ENCODE data around the gene CILP2. TPM values are rescaled to one million over a fixed set of nuclear protein-coding genes. Genes with fewer than 3 reads are reported as not detected.

CILP2 gene
- total RNA-seq, 1 donor from 2014 or later, result 11.0 TPM

DNA sequence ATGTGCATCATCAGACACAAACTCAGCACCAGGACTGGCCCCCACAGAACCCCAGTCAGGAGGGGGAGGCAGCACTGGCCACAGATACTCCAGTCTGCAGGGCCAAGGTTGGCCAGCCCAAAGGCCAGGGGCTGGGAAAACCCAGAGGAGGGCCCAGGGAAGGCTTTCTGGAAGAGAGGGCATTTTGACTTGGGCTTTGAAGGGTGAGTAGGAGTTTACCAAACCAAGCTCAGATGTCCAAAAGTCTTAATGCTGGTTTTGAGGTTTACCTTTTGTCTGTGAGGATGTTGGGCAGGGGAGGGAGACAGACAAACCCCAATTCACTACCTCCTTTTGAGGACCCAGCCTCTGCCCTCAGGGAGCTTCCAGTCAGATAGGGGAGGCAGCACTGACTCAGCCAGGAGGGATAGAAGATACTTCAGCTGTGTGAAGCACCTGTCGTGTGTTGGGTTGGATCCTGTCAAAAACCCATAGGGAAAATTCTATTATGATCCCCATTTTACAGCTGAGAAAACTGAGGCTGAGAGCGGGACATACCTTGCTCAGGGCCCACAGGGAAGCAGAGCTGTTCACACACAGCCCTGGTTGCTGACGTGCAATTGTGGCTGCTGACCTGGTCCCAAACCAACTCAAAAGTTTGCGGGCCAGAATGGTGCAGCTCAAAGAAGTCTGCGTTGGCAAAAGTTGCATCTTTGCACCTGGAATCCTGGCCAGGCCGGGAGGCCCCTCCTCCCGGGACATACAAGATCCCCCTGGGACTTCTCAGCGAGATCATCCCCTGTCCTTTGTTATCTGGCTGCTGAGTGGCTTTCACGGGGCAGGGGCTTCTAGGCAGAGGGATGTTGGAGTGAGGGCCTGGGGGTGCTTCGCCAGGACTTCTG lies 13.1 kb downstream of the CILP2 start:
- peaks cover 27 to 47% (median 33%) of the 10 kb centered on the region in 3 donors for H3K27me3 ChIP-seq (ENCODE audit: control insufficient read depth in 3 of 3, insufficient read depth in 3 of 3, low read length in 3 of 3)
- no peak overlapping the region for H3K9ac ChIP-seq (ENCODE audit: low read depth in 1 of 3, low read length in 3 of 3)
- H3K4me1 ChIP-seq (ENCODE audit: control insufficient read depth in 3 of 3, insufficient read depth in 3 of 3, low read length in 3 of 3), result no peaks in the 10 kb centered on the region
- H3K4me3 ChIP-seq (ENCODE audit: low read length in 3 of 3), result no peak overlapping the region
- no peaks in the 10 kb centered on the region for H3K36me3 ChIP-seq (ENCODE audit: control insufficient read depth in 3 of 3, insufficient read depth in 3 of 3, low read length in 3 of 3)
- H3K27ac ChIP-seq (ENCODE audit: low read depth, low read length), result no peak overlapping the region
- no peaks in the 10 kb centered on the region for H3K9me3 ChIP-seq (ENCODE audit: control insufficient read depth in 3 of 3, low read length in 3 of 3)

DNA sequence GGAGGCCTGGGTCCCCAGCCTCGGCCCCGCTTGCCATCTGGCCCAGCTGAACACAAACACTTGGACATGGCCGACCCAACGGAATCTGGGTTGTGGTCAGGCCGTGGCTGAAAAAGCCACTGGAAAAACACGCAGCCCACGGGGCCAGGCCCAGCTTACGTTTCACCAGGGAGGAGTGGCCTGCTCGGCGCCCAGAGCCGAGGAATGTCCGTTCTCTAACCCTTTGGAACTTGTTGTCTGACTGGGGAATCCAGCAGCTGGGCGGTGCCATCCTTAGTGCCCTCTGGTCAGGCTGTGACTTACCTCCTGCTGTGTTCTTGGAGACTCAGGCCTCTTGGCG lies 13.8 kb downstream of the CILP2 start:
- H3K4me3 ChIP-seq (ENCODE audit: low read length in 3 of 3), result no peak overlapping the region
- H3K27ac ChIP-seq (ENCODE audit: low read depth, low read length), result no peak overlapping the region
- no peaks in the 10 kb centered on the region for H3K4me1 ChIP-seq (ENCODE audit: control insufficient read depth in 3 of 3, insufficient read depth in 3 of 3, low read length in 3 of 3)
- no peaks in the 10 kb centered on the region for H3K36me3 ChIP-seq (ENCODE audit: control insufficient read depth in 3 of 3, insufficient read depth in 3 of 3, low read length in 3 of 3)
- no peaks in the 10 kb centered on the region for H3K9me3 ChIP-seq (ENCODE audit: control insufficient read depth in 3 of 3, low read length in 3 of 3)
- peaks cover 27 to 46% (median 28%) of the 10 kb centered on the region in 3 donors for H3K27me3 ChIP-seq (ENCODE audit: control insufficient read depth in 3 of 3, insufficient read depth in 3 of 3, low read length in 3 of 3)
- H3K9ac ChIP-seq (ENCODE audit: low read depth in 1 of 3, low read length in 3 of 3), result no peak overlapping the region

DNA sequence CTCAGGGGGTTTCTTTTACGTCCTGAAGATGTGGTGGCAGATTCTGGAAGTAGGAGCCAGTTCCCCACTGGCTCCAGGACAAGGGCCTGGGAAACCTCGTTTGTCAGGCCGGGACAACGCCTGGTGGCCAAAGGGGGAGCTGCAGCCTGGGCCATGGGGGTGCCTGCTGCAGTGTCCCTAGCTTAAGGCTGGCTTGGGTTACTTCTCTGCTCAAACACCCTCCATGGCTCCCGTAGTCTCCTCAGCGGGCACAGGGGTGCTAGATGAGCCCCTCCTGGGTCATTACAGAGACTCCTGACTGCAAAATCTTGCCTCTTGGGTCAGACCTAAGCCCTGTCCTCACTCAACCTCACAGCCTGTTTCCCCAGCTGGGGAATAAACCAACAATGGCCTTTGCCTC lies 14.7 kb downstream of the CILP2 start:
- H3K9me3 ChIP-seq (ENCODE audit: control insufficient read depth in 3 of 3, low read length in 3 of 3), result no peaks in the 10 kb centered on the region
- no peak overlapping the region for H3K9ac ChIP-seq (ENCODE audit: low read depth in 1 of 3, low read length in 3 of 3)
- H3K27me3 ChIP-seq (ENCODE audit: control insufficient read depth in 3 of 3, insufficient read depth in 3 of 3, low read length in 3 of 3), result peaks cover 18 to 37% (median 19%) of the 10 kb centered on the region in 3 donors
- H3K27ac ChIP-seq (ENCODE audit: low read depth, low read length), result no peak overlapping the region
- H3K4me1 ChIP-seq (ENCODE audit: control insufficient read depth in 3 of 3, insufficient read depth in 3 of 3, low read length in 3 of 3), result no peaks in the 10 kb centered on the region
- H3K36me3 ChIP-seq (ENCODE audit: control insufficient read depth in 3 of 3, insufficient read depth in 3 of 3, low read length in 3 of 3), result no peaks in the 10 kb centered on the region
- no peak overlapping the region for H3K4me3 ChIP-seq (ENCODE audit: low read length in 3 of 3)

DNA sequence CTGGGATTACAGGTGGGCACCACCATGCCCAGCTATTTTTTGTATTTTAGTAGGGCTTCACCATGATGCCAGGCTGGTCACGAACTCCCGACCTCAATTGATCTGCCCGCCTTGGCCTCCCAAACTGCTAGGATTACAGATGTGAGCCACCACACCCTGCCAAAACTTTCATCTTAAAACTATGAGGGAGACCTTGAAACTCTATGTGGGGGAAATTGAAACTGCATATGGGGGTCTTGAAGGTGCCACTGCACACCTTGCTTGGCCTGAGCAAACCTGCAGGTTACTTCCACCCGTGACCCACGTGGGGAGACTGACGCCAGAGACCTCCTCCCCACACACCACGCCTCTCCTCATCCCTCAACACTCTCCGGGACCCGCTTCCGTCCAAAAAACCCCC lies 15.6 kb downstream of the CILP2 start:
- no peaks in the 10 kb centered on the region for H3K36me3 ChIP-seq (ENCODE audit: control insufficient read depth in 3 of 3, insufficient read depth in 3 of 3, low read length in 3 of 3)
- no peaks in the 10 kb centered on the region for H3K4me1 ChIP-seq (ENCODE audit: control insufficient read depth in 3 of 3, insufficient read depth in 3 of 3, low read length in 3 of 3)
- no peak overlapping the region for H3K27ac ChIP-seq (ENCODE audit: low read depth, low read length)
- H3K27me3 ChIP-seq (ENCODE audit: control insufficient read depth in 3 of 3, insufficient read depth in 3 of 3, low read length in 3 of 3), result peaks cover 14 to 30% (median 19%) of the 10 kb centered on the region in 3 donors
- no peak overlapping the region for H3K4me3 ChIP-seq (ENCODE audit: low read length in 3 of 3)
- H3K9me3 ChIP-seq (ENCODE audit: control insufficient read depth in 3 of 3, low read length in 3 of 3), result no peaks in the 10 kb centered on the region
- H3K9ac ChIP-seq (ENCODE audit: low read depth in 1 of 3, low read length in 3 of 3), result no peak overlapping the region

DNA sequence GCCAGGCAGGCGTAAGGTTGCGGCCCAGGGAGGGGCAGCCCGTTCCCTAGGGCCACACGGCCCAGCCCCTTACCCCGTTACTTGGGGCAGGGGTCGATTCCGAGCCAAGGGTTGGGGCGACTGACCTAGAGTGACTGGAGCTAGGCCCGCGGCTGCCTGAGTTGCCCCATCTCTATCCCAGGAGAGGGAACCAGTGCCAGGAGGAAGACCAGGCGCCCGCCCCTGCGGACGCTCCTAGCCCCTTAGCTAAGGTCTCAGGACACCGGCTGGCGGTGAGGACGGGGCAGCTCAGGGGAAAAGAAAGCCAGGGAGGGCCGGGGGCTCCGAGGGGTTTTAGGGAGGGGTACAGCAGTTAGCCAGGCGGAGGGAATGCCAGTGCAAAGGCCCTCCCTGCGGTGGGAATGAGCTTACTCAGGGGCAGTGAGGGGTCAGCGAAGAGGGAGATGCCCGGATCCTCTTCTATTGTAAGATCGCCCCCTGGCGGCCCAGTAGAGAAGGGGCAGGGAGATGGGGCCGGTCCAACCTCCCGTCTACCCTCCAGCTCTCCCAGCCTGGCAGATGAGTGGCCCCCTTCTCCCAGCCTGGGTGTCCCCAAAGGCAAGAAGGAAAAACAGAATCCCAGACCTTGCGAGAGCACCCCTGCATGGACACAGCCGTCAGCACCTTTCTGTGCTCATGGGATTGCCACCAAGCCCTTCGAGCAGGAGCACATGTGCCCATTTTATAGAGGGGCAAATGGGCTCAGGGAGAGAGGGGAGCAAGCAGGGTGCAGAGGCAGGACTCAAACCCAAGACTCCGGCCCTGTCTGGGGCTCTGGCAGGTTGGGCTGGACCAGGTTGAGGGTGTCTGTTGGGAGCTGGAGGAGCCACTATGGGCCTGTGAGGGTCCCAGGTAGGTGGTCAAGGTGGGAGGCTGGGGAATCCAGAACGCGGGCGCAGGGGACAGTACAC lies 16.3 kb downstream of the CILP2 start:
- Histone ChIP-seq H3K36me3 (ENCODE audit: control insufficient read depth in 3 of 3, insufficient read depth in 3 of 3, low read length in 3 of 3) (no peaks in the 10 kb centered on the region), H3K4me1 (ENCODE audit: control insufficient read depth in 3 of 3, insufficient read depth in 3 of 3, low read length in 3 of 3) (no peaks in the 10 kb centered on the region), H3K27me3 (ENCODE audit: control insufficient read depth in 3 of 3, insufficient read depth in 3 of 3, low read length in 3 of 3) (peaks cover 9 to 23% (median 12%) of the 10 kb centered on the region in 3 donors), H3K4me3 (ENCODE audit: low read length in 3 of 3) (no peak overlapping the region), H3K9ac (ENCODE audit: low read depth in 1 of 3, low read length in 3 of 3) (no peak overlapping the region), H3K9me3 (ENCODE audit: control insufficient read depth in 3 of 3, low read length in 3 of 3) (no peaks in the 10 kb centered on the region), H3K27ac (ENCODE audit: low read depth, low read length) (no peak overlapping the region)

DNA sequence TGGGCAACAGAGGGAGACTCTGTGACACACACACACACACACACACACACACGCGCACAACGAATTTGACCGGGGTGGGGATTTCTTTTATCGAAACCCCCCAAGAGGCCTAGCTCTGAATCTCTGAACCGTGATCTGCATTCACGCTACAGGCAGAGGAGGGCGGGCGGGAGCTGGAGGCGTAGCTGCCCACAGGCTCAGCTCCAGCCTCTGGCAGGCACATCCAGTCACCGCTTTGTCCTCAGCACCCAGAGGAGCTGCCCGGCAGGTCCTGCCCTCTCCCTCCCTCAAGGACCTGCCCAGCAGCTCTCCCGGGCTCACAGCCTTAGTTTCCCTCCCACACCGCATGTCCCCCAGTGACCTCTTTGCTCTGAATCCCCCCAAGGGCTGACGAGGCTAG lies 20.0 kb downstream of the CILP2 start:
- Histone ChIP-seq H3K9ac (ENCODE audit: low read depth in 1 of 3, low read length in 3 of 3) (no peak overlapping the region), H3K27me3 (ENCODE audit: control insufficient read depth in 3 of 3, insufficient read depth in 3 of 3, low read length in 3 of 3) (peaks cover 0 to 10% (median 2%) of the 10 kb centered on the region in 3 donors), H3K36me3 (ENCODE audit: control insufficient read depth in 3 of 3, insufficient read depth in 3 of 3, low read length in 3 of 3) (no peaks in the 10 kb centered on the region), H3K4me3 (ENCODE audit: low read length in 3 of 3) (no peak overlapping the region), H3K27ac (ENCODE audit: low read depth, low read length) (no peak overlapping the region), H3K4me1 (ENCODE audit: control insufficient read depth in 3 of 3, insufficient read depth in 3 of 3, low read length in 3 of 3) (no peaks in the 10 kb centered on the region), H3K9me3 (ENCODE audit: control insufficient read depth in 3 of 3, low read length in 3 of 3) (no peaks in the 10 kb centered on the region)

DNA sequence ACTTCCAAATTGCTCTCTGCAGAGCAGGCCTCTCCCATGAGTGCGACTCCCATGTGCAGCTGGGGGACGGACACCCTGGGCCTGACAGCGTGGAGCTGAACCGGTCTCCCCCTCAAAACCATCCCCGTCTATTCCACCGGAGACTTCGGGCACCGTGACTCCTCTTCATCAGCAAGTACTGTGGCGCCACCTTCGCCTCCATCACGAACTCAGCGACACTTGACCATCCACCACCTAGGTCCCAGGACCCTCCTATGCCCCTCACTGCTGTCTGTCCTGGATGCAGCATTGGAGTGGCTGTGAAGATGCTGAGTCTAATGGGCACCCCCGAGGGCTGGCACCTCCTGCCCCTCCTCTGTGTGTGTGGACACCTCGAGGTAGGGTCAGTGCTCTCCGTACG lies 20.6 kb downstream of the CILP2 start:
- H3K27ac ChIP-seq (ENCODE audit: low read depth, low read length), result no peak overlapping the region
- H3K4me3 ChIP-seq (ENCODE audit: low read length in 3 of 3), result no peak overlapping the region
- no peaks in the 10 kb centered on the region for H3K4me1 ChIP-seq (ENCODE audit: control insufficient read depth in 3 of 3, insufficient read depth in 3 of 3, low read length in 3 of 3)
- no peaks in the 10 kb centered on the region for H3K36me3 ChIP-seq (ENCODE audit: control insufficient read depth in 3 of 3, insufficient read depth in 3 of 3, low read length in 3 of 3)
- H3K9ac ChIP-seq (ENCODE audit: low read depth in 1 of 3, low read length in 3 of 3), result no peak overlapping the region
- no peaks in the 10 kb centered on the region for H3K9me3 ChIP-seq (ENCODE audit: control insufficient read depth in 3 of 3, low read length in 3 of 3)
- peaks cover 0 to 10% (median 2%) of the 10 kb centered on the region in 3 donors for H3K27me3 ChIP-seq (ENCODE audit: control insufficient read depth in 3 of 3, insufficient read depth in 3 of 3, low read length in 3 of 3)

DNA sequence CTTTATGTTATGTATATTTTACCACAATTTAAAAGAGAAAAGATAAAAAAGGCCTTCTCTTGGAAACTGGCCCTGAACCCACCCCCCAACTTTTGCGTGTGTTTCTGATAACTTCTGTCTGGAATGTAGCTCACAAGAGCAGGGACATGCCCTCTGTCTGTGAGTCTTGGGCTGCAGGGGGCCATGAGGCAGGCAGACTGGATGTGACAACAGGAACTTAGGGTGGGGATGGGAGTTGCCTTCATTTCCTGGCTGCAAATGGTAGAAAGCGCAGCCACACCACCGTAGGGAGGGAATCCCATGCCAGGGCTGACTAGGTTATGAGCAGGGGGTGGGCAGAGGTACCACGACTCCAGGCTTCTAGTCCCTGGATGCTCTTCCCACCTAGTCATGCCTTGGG lies 21.9 kb downstream of the CILP2 start:
- Histone ChIP-seq H3K4me3 (ENCODE audit: low read length in 3 of 3) (no peak overlapping the region), H3K27ac (ENCODE audit: low read depth, low read length) (no peak overlapping the region), H3K4me1 (ENCODE audit: control insufficient read depth in 3 of 3, insufficient read depth in 3 of 3, low read length in 3 of 3) (no peaks in the 10 kb centered on the region), H3K9me3 (ENCODE audit: control insufficient read depth in 3 of 3, low read length in 3 of 3) (no peaks in the 10 kb centered on the region), H3K36me3 (ENCODE audit: control insufficient read depth in 3 of 3, insufficient read depth in 3 of 3, low read length in 3 of 3) (no peaks in the 10 kb centered on the region), H3K9ac (ENCODE audit: low read depth in 1 of 3, low read length in 3 of 3) (no peak overlapping the region), H3K27me3 (ENCODE audit: control insufficient read depth in 3 of 3, insufficient read depth in 3 of 3, low read length in 3 of 3) (peaks cover 0 to 5% (median 0%) of the 10 kb centered on the region in 3 donors)

DNA sequence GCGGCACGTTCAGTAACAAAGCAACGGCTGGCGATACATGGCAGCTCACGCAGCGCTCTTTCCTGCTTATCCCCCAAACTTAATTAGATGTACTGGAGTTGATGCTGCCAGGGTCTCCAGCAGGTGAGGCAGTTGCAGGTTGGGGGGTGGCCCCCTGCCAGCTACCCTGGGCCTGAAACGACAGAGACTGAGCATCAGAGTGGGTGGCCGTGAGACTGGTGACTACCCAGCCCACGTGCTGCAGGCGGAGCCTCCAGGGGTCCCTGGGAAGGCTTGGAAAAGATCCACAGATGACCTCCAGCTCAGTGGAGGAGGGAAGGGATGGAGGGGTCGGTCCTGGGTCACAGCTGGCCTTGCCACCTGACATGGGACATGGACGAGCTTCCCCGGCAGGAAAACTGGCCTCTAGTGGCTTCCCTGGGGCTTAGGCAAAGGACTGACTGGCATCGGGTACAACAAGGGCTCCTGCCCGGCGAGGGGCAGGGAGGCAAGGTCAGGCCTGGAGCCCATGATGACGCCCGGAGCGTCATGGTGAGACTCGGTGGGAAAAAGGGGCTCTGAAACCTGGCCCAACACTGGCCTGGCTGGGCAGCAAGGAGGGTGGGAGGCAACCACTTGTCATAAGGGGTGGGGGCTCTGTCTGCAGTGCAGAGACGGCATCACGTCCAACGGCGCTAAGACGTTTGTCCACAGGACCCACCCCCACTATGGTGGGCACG lies 24.0 kb downstream of the CILP2 start:
- Histone ChIP-seq H3K9ac (ENCODE audit: low read depth in 1 of 3, low read length in 3 of 3) (no peak overlapping the region), H3K27ac (ENCODE audit: low read depth, low read length) (no peak overlapping the region)

More for the DNA sequence above, 24.0 kb downstream of the CILP2 start:
- Histone ChIP-seq H3K9me3 (ENCODE audit: control insufficient read depth in 3 of 3, low read length in 3 of 3) (no peaks in the 10 kb centered on the region), H3K4me3 (ENCODE audit: low read length in 3 of 3) (no peak overlapping the region), H3K36me3 (ENCODE audit: control insufficient read depth in 3 of 3, insufficient read depth in 3 of 3, low read length in 3 of 3) (no peaks in the 10 kb centered on the region), H3K4me1 (ENCODE audit: control insufficient read depth in 3 of 3, insufficient read depth in 3 of 3, low read length in 3 of 3) (no peaks in the 10 kb centered on the region), H3K27me3 (ENCODE audit: control insufficient read depth in 3 of 3, insufficient read depth in 3 of 3, low read length in 3 of 3) (peaks cover 0 to 4% (median 0%) of the 10 kb centered on the region in 3 donors)

Data from skeletal muscle tissue (tissue), 4 donors.